Endothelial cell of umbilical vein (primary cell): ENCODE results near the gene PPP1R15B. TPM values are rescaled to one million over a fixed set of nuclear protein-coding genes. Genes with fewer than 3 reads are reported as not detected.
A peak's percentile ranks its signal among the peaks of the same experiment; 100 is the strongest.

Experiments
- BruUV-seq: library from RNA; stranded (reverse); fragments of 400-500 nt; replicated peaks from 2 replicates; lab custom pipeline; 2021; lab: Mats Ljungman, UMichigan
- CTCF ChIA-PET: fragments of 300-600, 350-600 bp; sonication (Branson Sonifier 250); formaldehyde crosslinking; loops from one replicate; lab custom pipeline; 2021; ENCODE audit warnings: antibody characterized with exemption, inconsistent platforms; lab: Charles Lee
- POLR2A ChIA-PET: fragments of 300-600, 350-600 bp; sonication (Branson Sonifier 250); formaldehyde crosslinking; loops from one replicate; lab custom pipeline; 2021; ENCODE audit warnings: antibody characterized with exemption, inconsistent platforms; lab: Charles Lee
- DNase-seq: peaks from one replicate; pipeline ENCODE4 v3.0.0-alpha.2; 2011; ENCODE audit warnings: low read depth, low spot score
- FAIRE-seq: peaks from 2 replicates; lab custom pipeline; 2011; peaks lifted over from hg19 to GRCh38; lab: Jason Lieb, UNC
- H2AFZ ChIP-seq: 2 replicates; pipeline ENCODE4 v1.6.0; 2012; ENCODE audit warnings: low read depth, low read length, control low read depth, inconsistent platforms
- H3K27ac ChIP-seq: 2 replicates; pipeline ENCODE4 v1.5.1; 2011; ENCODE audit warnings: low read depth, mild to moderate bottlenecking, control low read depth, low read length, moderate library complexity; ENCODE audit not compliant: insufficient read depth
- H3K27me3 ChIP-seq, 2 experiments: 2 replicates each; pipeline versions ENCODE4 v1.6.0 to v1.6.1; 2011; ENCODE audit warnings: low read length in 2 of 2, mixed read lengths in 1 of 2; ENCODE audit not compliant: control insufficient read depth in 2 of 2, insufficient read depth in 2 of 2
- H3K36me3 ChIP-seq, 2 experiments: 2 replicates in 1 of 2; 3 replicates in 1 of 2; pipeline ENCODE4 v1.5.1; 2011; ENCODE audit warnings: low read length in 2 of 2, mild to moderate bottlenecking in 1 of 2, moderate library complexity in 1 of 2; ENCODE audit not compliant: control insufficient read depth in 2 of 2, insufficient read depth in 2 of 2; ENCODE audit errors: extremely low read depth in 1 of 2
- H3K4me1 ChIP-seq: 3 replicates; pipeline ENCODE4 v1.5.1; 2011; ENCODE audit warnings: mild to moderate bottlenecking, low read length; ENCODE audit not compliant: control insufficient read depth, insufficient read depth; ENCODE audit errors: extremely low read depth
- H3K4me2 ChIP-seq: 2 replicates; pipeline ENCODE4 v1.6.1; 2011; ENCODE audit warnings: low read length, control low read depth, mixed read lengths; ENCODE audit not compliant: insufficient read depth
- H3K4me3 ChIP-seq, 3 experiments: fragments of 200-600 bp in 1 of 3; sonication (generic), shearing (Covaris generic) in 1 of 3; replicated peaks in 1 of 3; 2 replicates each; pipeline ENCODE4 v1.5.1; 2011 to 2016; ENCODE audit warnings: control low read depth in 3 of 3, low read length in 3 of 3, mild to moderate bottlenecking in 2 of 3, inconsistent platforms in 1 of 3, low read depth in 1 of 3, moderate library complexity in 1 of 3; ENCODE audit not compliant: insufficient read depth in 1 of 3
- H3K79me2 ChIP-seq: 2 replicates; pipeline ENCODE4 v1.6.0; 2012; ENCODE audit warnings: low read length, inconsistent platforms; ENCODE audit not compliant: control insufficient read depth, insufficient read depth
- H3K9ac ChIP-seq: replicated peaks from 2 replicates; pipeline ENCODE3; 2011; ENCODE audit warnings: low read length, control low read depth; ENCODE audit not compliant: insufficient read depth; ENCODE audit errors: extremely low read depth
- H3K9me1 ChIP-seq: replicated peaks from 3 replicates; pipeline ENCODE4 v1.6.0; 2011; ENCODE audit warnings: mild to moderate bottlenecking, low read length; ENCODE audit not compliant: control insufficient read depth, insufficient read depth; ENCODE audit errors: extremely low read depth
- H3K9me3 ChIP-seq: replicated peaks from 2 replicates; pipeline ENCODE4 v1.5.1; 2012; ENCODE audit warnings: low read length, inconsistent platforms; ENCODE audit not compliant: control insufficient read depth, insufficient read depth
- H4K20me1 ChIP-seq: replicated peaks from 2 replicates; pipeline ENCODE3; 2011; ENCODE audit warnings: mild to moderate bottlenecking, low read length; ENCODE audit not compliant: control insufficient read depth, insufficient read depth; ENCODE audit errors: extremely low read depth
- EZH2 ChIP-seq: IDR thresholded peaks from 2 replicates; pipeline ENCODE4 v1.6.1; 2012; ENCODE audit warnings: borderline replicate concordance, low read depth, mild to moderate bottlenecking, moderate library complexity, low read length, inconsistent platforms; ENCODE audit not compliant: severe bottlenecking
- FOS ChIP-seq: IDR thresholded peaks from 2 replicates; pipeline ENCODE4 v1.6.1; 2011; ENCODE audit warnings: mild to moderate bottlenecking, low read length, moderate library complexity, borderline replicate concordance; ENCODE audit not compliant: insufficient read depth
- GATA2 ChIP-seq: IDR thresholded peaks from 2 replicates; pipeline ENCODE4 v1.7.0; 2011; ENCODE audit warnings: low read depth, mild to moderate bottlenecking, moderate library complexity, mixed read lengths, low read length; ENCODE audit not compliant: insufficient read length, insufficient read depth
- JUN ChIP-seq: IDR thresholded peaks from 2 replicates; pipeline ENCODE4 v1.6.1; 2011; ENCODE audit warnings: borderline replicate concordance, low read depth; ENCODE audit not compliant: insufficient read length, insufficient read depth
- MYC ChIP-seq: IDR thresholded peaks from one replicate; pipeline ENCODE4 v1.6.1; 2011; ENCODE audit warnings: mild to moderate bottlenecking, low read depth, low read length
- POLR2A ChIP-seq: IDR thresholded peaks from 2 replicates; pipeline ENCODE4 v1.6.1; 2012; ENCODE audit warnings: low read depth, mild to moderate bottlenecking, control low read depth, low read length
- POLR2AphosphoS5 ChIP-seq: IDR thresholded peaks from 2 replicates; pipeline ENCODE4 v1.6.1; 2012; ENCODE audit warnings: low read depth, mild to moderate bottlenecking, control low read depth, low read length, moderate library complexity; ENCODE audit not compliant: insufficient read depth
- dilution Hi-C: fragments of 300-500 bp; cut with MboI; formaldehyde crosslinking; loops from one replicate; pipeline ENCODE4 v1.15.0; 2019; ENCODE audit warnings: low sequenced_read_pairs; ENCODE audit not compliant: extremely low pct_ligation_motif_present
- intact Hi-C: fragments of 100-400 bp; cut with micrococcal nuclease; formaldehyde crosslinking; loops from one replicate; pipeline ENCODE4 v1.10.0; 2022
- polyA plus RNA-seq, 4 experiments: library from polyadenylated mRNA; depleted of rRNA in 3 of 4; stranded (reverse) in 3 of 4; unstranded in 1 of 4; fragments of >200 nt; gene quantifications; 2 replicates each; pipeline versions ENCODE4 v1.2.1 to v1.2.3, GENCODE V29; 2011 to 2012; ENCODE audit warnings: missing spikeins in 1 of 4
- total RNA-seq: library from RNA; stranded (reverse); gene quantifications from 2 replicates; pipeline ENCODE4 v1.2.3, GENCODE V29; 2021
- TF ChIP-seq, protein P1 (sequence below): IDR thresholded peaks from 2 replicates; pipeline ENCODE4 v1.6.1; 2011; ENCODE audit not compliant: insufficient read depth, insufficient read length
- TF ChIP-seq, protein P2 (sequence below), 2 donors: IDR thresholded peaks; 1 replicate in 1 of 2; 2 replicates in 1 of 2; pipeline ENCODE4 v1.5.1; 2011; ENCODE audit warnings: low read length in 2 of 2, mild to moderate bottlenecking in 2 of 2, moderate library complexity in 2 of 2, control low read depth in 1 of 2, inconsistent platforms in 1 of 2, low read depth in 1 of 2; ENCODE audit not compliant: insufficient read depth in 1 of 2; ENCODE audit errors: extremely low read depth in 1 of 2

The PPP1R15B gene
- total and polyA plus RNA-seq, 2 donors (not counting 3 experiments of a cell fraction or from before 2014, with no cell fraction given) = 16.8 to 39.8 TPM

DNA sequence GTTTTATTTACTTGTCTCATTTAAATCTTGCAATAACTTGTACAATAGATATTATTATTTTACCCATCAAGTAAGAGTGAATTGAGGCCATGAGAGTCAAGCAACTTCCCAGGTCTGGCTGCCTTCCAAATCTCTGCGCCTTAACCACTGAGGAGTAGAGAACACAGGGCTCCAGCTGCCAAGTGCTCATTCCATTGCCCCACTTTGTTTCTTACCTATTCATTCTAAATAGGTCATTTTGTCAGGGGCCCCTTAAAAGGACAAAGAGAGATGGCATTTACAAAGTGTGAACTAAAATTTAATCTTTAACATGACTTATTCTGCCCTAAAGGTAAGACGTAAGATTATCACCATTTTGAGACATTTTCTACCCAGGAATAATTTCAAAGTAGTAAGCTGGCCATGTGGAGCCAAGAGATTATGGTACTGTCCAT, 3.5 kb downstream of the PPP1R15B start:
- FAIRE-seq (peak; percentile 63), DNase-seq (peak; percentile 67)
- H3K9me3 ChIP-seq = no peaks in the 10 kb centered on the region
- no peak for TF ChIP-seq EZH2
- TF ChIP-seq, protein P1, sequence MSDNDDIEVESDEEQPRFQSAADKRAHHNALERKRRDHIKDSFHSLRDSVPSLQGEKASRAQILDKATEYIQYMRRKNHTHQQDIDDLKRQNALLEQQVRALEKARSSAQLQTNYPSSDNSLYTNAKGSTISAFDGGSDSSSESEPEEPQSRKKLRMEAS = no peak
- no peak for TF ChIP-seq MYC
- TF ChIP-seq FOS = no peak
- TF ChIP-seq JUN = no peak
- TF ChIP-seq, protein P2, sequence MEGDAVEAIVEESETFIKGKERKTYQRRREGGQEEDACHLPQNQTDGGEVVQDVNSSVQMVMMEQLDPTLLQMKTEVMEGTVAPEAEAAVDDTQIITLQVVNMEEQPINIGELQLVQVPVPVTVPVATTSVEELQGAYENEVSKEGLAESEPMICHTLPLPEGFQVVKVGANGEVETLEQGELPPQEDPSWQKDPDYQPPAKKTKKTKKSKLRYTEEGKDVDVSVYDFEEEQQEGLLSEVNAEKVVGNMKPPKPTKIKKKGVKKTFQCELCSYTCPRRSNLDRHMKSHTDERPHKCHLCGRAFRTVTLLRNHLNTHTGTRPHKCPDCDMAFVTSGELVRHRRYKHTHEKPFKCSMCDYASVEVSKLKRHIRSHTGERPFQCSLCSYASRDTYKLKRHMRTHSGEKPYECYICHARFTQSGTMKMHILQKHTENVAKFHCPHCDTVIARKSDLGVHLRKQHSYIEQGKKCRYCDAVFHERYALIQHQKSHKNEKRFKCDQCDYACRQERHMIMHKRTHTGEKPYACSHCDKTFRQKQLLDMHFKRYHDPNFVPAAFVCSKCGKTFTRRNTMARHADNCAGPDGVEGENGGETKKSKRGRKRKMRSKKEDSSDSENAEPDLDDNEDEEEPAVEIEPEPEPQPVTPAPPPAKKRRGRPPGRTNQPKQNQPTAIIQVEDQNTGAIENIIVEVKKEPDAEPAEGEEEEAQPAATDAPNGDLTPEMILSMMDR (IDR thresholded peaks at IDR 0.05; ENCODE audit: extremely low read depth in 1 of 2, insufficient read depth in 1 of 2, low read depth in 1 of 2, low read length in 2 of 2) = no peak
- TF ChIP-seq POLR2A = no peak
- TF ChIP-seq POLR2AphosphoS5 = no peak
- TF ChIP-seq GATA2 = no peak
- peaks cover 22% of the 10 kb centered on the region for H3K4me1 ChIP-seq
- no TSS peak for BruUV-seq
- H3K9ac ChIP-seq = peak overlapping the region; percentile 85
- peaks cover 82% of the 10 kb centered on the region for H3K79me2 ChIP-seq
- H3K36me3 ChIP-seq = peaks cover 6 to 16% of the 10 kb centered on the region in 2 experiments
- H3K27me3 ChIP-seq = no peaks in the 10 kb centered on the region
- peaks cover 40% of the 10 kb centered on the region for H4K20me1 ChIP-seq
- POLR2A ChIA-PET = interaction anchor here (0.5 to 0.7 kb wide), 4 partner anchors 36 to 271 kb away, joined by 3 to 4 read pairs (median 3); partner anchors contain the start of gene MDM4
- CTCF ChIA-PET = interaction anchor here (0.9 to 4.7 kb wide), 13 partner anchors 9 to 201 kb away, joined by 3 to 77 read pairs (median 6); partner anchors contain the start of gene GOLT1A
- no peak overlapping the region for H2AFZ ChIP-seq
- H3K9me1 ChIP-seq = no peaks in the 10 kb centered on the region
- intact Hi-C loops = loop anchor here (1.0 kb wide), 1 partner anchor 10 kb away; no protein-coding TSS in a partner anchor
- H3K4me3 ChIP-seq = peak overlapping the region; percentile 49 to 94 (median 78)
- peak overlapping the region; percentile 41 for H3K27ac ChIP-seq
- H3K4me2 ChIP-seq = peak overlapping the region; percentile 89
- dilution Hi-C loops = no loop called here
